ENCODE measurements around the gene KDM5D. TPM values are rescaled to one million over a fixed set of nuclear protein-coding genes. Genes with fewer than 3 reads are reported as not detected.

Gene KDM5D
- total RNA-seq, 1 experiment from 2014 or later, result not detected

DNA sequence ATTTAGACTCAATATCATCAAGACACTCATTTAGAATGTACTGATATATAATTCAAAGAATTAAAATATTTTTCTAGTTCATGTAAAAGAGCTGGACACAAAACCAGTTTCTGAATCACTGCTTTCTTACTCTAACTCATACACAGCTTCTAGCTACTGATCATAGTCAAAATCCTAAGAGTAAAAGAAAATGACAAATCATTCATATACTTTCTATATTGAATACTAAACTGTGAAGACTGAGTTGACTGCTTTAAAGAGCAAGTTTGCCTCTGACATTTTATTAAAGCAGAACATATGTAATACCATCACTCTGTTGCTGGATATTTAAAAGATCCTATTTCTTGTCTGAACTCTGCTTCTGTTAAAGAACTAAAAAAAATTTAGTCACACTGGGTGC is 2.4 kb downstream of the KDM5D start:
- Histone ChIP-seq H4K20me1 (ENCODE audit: low read length) (no peaks in the 10 kb centered on the region), H3K4me3 (ENCODE audit: low read length) (no peak overlapping the region), H3K79me2 (ENCODE audit: low read length) (no peaks in the 10 kb centered on the region), H3K36me3 (ENCODE audit: low read depth, low read length) (no peaks in the 10 kb centered on the region), H3F3A (ENCODE audit: low read length, unreplicated experiment) (no peaks in the 10 kb centered on the region), H3K27ac (ENCODE audit: low read length) (no peak overlapping the region), H3K9me3 (ENCODE audit: low read length) (no peaks in the 10 kb centered on the region), H3K27me3 (ENCODE audit: low read length) (no peaks in the 10 kb centered on the region), H3K4me2 (ENCODE audit: low read length) (no peak overlapping the region), H3K9me2 (replicated peaks; ENCODE audit: low read length) (no peaks in the 10 kb centered on the region), H3K4me1 (ENCODE audit: insufficient read depth, low read length) (no peaks in the 10 kb centered on the region), H2AFZ (ENCODE audit: low read length) (no peak overlapping the region), H3K9ac (ENCODE audit: low read length) (no peak overlapping the region)
- no TSS peak for BruUV-seq (replicated peaks)
- intact Hi-C loops (cut with micrococcal nuclease), result no loop called here
- CTCF ChIA-PET, result no interaction called here
- POLR2A ChIA-PET (ENCODE audit: unreplicated experiment), result no interaction called here
- ATAC-seq (no peak), DNase-seq (no peak)
- TF ChIP-seq EZH2 (IDR thresholded peaks at IDR 0.05; ENCODE audit: low read length, unreplicated experiment) (no peak), EZH2phosphoT487 (IDR thresholded peaks at IDR 0.05; ENCODE audit: borderline replicate concordance, low read length) (no peak)
- TF ChIP-seq, protein P1, sequence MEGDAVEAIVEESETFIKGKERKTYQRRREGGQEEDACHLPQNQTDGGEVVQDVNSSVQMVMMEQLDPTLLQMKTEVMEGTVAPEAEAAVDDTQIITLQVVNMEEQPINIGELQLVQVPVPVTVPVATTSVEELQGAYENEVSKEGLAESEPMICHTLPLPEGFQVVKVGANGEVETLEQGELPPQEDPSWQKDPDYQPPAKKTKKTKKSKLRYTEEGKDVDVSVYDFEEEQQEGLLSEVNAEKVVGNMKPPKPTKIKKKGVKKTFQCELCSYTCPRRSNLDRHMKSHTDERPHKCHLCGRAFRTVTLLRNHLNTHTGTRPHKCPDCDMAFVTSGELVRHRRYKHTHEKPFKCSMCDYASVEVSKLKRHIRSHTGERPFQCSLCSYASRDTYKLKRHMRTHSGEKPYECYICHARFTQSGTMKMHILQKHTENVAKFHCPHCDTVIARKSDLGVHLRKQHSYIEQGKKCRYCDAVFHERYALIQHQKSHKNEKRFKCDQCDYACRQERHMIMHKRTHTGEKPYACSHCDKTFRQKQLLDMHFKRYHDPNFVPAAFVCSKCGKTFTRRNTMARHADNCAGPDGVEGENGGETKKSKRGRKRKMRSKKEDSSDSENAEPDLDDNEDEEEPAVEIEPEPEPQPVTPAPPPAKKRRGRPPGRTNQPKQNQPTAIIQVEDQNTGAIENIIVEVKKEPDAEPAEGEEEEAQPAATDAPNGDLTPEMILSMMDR (conservative IDR thresholded peaks at IDR 0.05; ENCODE audit: low read depth, low read length), result no peak

DNA sequence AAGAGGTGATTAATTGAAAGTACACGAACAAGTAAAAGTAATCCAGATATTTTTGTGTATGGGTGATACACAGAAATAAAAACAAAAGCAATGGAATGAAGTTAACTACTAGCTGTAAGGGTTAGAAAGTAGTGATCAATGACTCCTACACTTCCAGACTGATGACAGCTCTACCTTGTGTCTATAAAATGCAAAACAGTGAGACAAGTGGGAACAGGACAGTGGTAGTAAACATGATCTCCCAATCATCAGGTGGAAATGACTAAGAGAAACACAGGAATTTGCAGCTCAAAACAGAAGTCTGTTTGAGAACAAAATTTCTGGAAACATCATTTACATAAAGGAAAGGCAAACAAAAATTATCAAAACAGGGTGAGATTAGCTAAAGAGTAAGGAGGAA is 10.1 kb downstream of the KDM5D start:
- Histone ChIP-seq H3K27ac (ENCODE audit: low read length) (no peak overlapping the region), H3K4me3 (ENCODE audit: low read length) (no peak overlapping the region), H3K9me2 (replicated peaks; ENCODE audit: low read length) (no peaks in the 10 kb centered on the region), H3K4me1 (ENCODE audit: insufficient read depth, low read length) (no peaks in the 10 kb centered on the region), H3K9me3 (ENCODE audit: low read length) (no peaks in the 10 kb centered on the region), H3K79me2 (ENCODE audit: low read length) (no peaks in the 10 kb centered on the region), H3K9ac (ENCODE audit: low read length) (no peak overlapping the region), H3K4me2 (ENCODE audit: low read length) (no peak overlapping the region), H3K27me3 (ENCODE audit: low read length) (no peaks in the 10 kb centered on the region), H3K36me3 (ENCODE audit: low read depth, low read length) (no peaks in the 10 kb centered on the region), H4K20me1 (ENCODE audit: low read length) (no peaks in the 10 kb centered on the region), H3F3A (ENCODE audit: low read length, unreplicated experiment) (no peaks in the 10 kb centered on the region), H2AFZ (ENCODE audit: low read length) (no peak overlapping the region)
- ATAC-seq (no peak), DNase-seq (no peak)
- no TSS peak for BruUV-seq (replicated peaks)
- intact Hi-C loops (cut with micrococcal nuclease), result no loop called here
- CTCF ChIA-PET, result no interaction called here
- TF ChIP-seq, protein P1 (conservative IDR thresholded peaks at IDR 0.05; ENCODE audit: low read depth, low read length), result no peak
- TF ChIP-seq EZH2 (IDR thresholded peaks at IDR 0.05; ENCODE audit: low read length, unreplicated experiment), result no peak
- no peak for TF ChIP-seq EZH2phosphoT487 (IDR thresholded peaks at IDR 0.05; ENCODE audit: borderline replicate concordance, low read length)
- POLR2A ChIA-PET (ENCODE audit: unreplicated experiment), result no interaction called here

DNA sequence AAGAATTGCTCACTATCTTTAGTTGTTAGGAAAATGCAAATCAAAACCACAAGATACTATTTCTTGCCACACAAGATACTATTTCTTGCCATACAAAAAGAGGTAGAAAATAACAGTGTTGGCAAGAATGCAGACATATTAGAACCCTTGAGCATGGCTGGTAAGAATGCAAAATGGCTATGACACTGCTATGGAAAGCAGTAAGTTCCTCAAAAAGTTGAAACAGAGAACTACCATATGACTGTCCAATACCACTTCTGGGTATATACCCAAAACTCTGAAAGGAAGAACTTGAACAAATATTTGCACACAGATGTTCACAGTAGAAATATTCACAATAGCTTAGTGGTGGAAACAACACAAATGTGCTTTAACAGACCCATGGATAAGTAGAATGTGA is 26.6 kb downstream of the KDM5D start:
- intact Hi-C loops (cut with micrococcal nuclease), result no loop called here
- Histone ChIP-seq H3K36me3 (ENCODE audit: low read depth, low read length) (no peaks in the 10 kb centered on the region), H3F3A (ENCODE audit: low read length, unreplicated experiment) (no peaks in the 10 kb centered on the region), H3K27me3 (ENCODE audit: low read length) (no peaks in the 10 kb centered on the region), H4K20me1 (ENCODE audit: low read length) (no peaks in the 10 kb centered on the region), H3K27ac (ENCODE audit: low read length) (no peak overlapping the region), H3K4me1 (ENCODE audit: insufficient read depth, low read length) (no peaks in the 10 kb centered on the region), H3K9ac (ENCODE audit: low read length) (no peak overlapping the region), H3K4me2 (ENCODE audit: low read length) (no peak overlapping the region), H3K9me3 (ENCODE audit: low read length) (no peaks in the 10 kb centered on the region), H3K9me2 (replicated peaks; ENCODE audit: low read length) (no peaks in the 10 kb centered on the region), H3K4me3 (ENCODE audit: low read length) (no peak overlapping the region), H2AFZ (ENCODE audit: low read length) (no peak overlapping the region), H3K79me2 (ENCODE audit: low read length) (no peaks in the 10 kb centered on the region)
- ChIA-PET CTCF (no interaction called here), POLR2A (ENCODE audit: unreplicated experiment) (no interaction called here)
- no peak for ATAC-seq
- BruUV-seq (replicated peaks), result no TSS peak
- DNase-seq, result no peak
- no peak for TF ChIP-seq EZH2 (IDR thresholded peaks at IDR 0.05; ENCODE audit: low read length, unreplicated experiment)
- TF ChIP-seq, protein P1 (conservative IDR thresholded peaks at IDR 0.05; ENCODE audit: low read depth, low read length), result no peak
- no peak for TF ChIP-seq EZH2phosphoT487 (IDR thresholded peaks at IDR 0.05; ENCODE audit: borderline replicate concordance, low read length)

Measured in PC-3 (cell line).